T-cell (primary cell): ENCODE results near the gene EPAS1. TPM values are rescaled to one million over a fixed set of nuclear protein-coding genes. Genes with fewer than 3 reads are reported as not detected.

Experiments
- ATAC-seq, 4 experiments: fragments of 200-7000 bp in 3 of 4; fragments of 150-1000 bp in 1 of 4; cut with Tn5 transposase; replicated peaks in 1 of 4; 1 replicate in 3 of 4; 2 replicates in 1 of 4; pipeline ENCODE4 v1.10.0; 2021; ENCODE audit warnings: moderate library complexity in 3 of 4, mild to moderate bottlenecking in 2 of 4, moderate number of reproducible peaks in 1 of 4
- CTCF ChIA-PET, 2 donors: fragments of 300-600 bp; sonication (Branson Sonifier 250); formaldehyde crosslinking; loops; one replicate each; lab custom pipeline; 2022; ENCODE audit warnings: antibody characterized with exemption in 2 of 2; lab: Charles Lee
- POLR2A ChIA-PET, 2 donors: fragments of 300-600 bp; sonication (Branson Sonifier 250); formaldehyde crosslinking; loops; one replicate each; lab custom pipeline; 2022; ENCODE audit warnings: antibody characterized with exemption in 2 of 2; lab: Charles Lee
- DNase-seq, 35 experiments: peaks; one replicate each; pipeline versions ENCODE4 v3.0.0 to v3.0.0-alpha.2; 2013 to 2023
- H3K27ac ChIP-seq: one replicate; pipeline ENCODE4 v1.5.1; 2013; ENCODE audit warnings: low read length
- H3K27me3 ChIP-seq, 2 experiments: replicated peaks in 1 of 2; 1 replicate in 1 of 2; 2 replicates in 1 of 2; pipeline versions ENCODE4 v1.6.1 to v1.7.0; 2013; ENCODE audit warnings: low read length in 1 of 2, mixed read lengths in 1 of 2; ENCODE audit not compliant: control insufficient read depth in 2 of 2, insufficient read depth in 2 of 2; ENCODE audit errors: extremely low read depth in 1 of 2
- H3K36me3 ChIP-seq, 2 donors: 1 replicate in 1 of 2; 2 replicates in 1 of 2; pipeline versions ENCODE4 v1.6.1 to v1.7.0; 2013; ENCODE audit warnings: low read length in 1 of 2; ENCODE audit not compliant: control insufficient read depth in 2 of 2, insufficient read depth in 1 of 2; ENCODE audit errors: extremely low read depth in 1 of 2
- H3K4me1 ChIP-seq, 2 experiments: 1 replicate in 1 of 2; 2 replicates in 1 of 2; pipeline versions ENCODE4 v1.6.1 to v1.7.0; 2013; ENCODE audit warnings: low read length in 2 of 2, mixed read lengths in 1 of 2; ENCODE audit not compliant: insufficient read depth in 2 of 2, control insufficient read depth in 1 of 2; ENCODE audit errors: extremely low read depth in 1 of 2
- H3K4me3 ChIP-seq, 2 donors: 1 replicate in 1 of 2; 2 replicates in 1 of 2; pipeline versions ENCODE4 v1.5.1 to v1.7.0; 2013; ENCODE audit warnings: mild to moderate bottlenecking in 2 of 2, low read length in 1 of 2, moderate library complexity in 1 of 2; ENCODE audit not compliant: control insufficient read depth in 1 of 2; ENCODE audit errors: extremely low read depth in 1 of 2
- H3K9me3 ChIP-seq: 2 replicates; pipeline ENCODE4 v1.7.0; 2013
- H3K27ac Mint-ChIP-seq, 2 donors: one replicate each; pipeline ENCODE4 v1.8.0; 2020 to 2021; ENCODE audit warnings: mild to moderate bottlenecking in 2 of 2, mixed read lengths in 2 of 2
- H3K27me3 Mint-ChIP-seq, 2 donors: one replicate each; pipeline ENCODE4 v1.8.0; 2021 to 2022; ENCODE audit warnings: mixed read lengths in 2 of 2
- H3K36me3 Mint-ChIP-seq: one replicate; pipeline ENCODE4 v1.8.0; 2021; ENCODE audit warnings: mixed read lengths
- H3K4me1 Mint-ChIP-seq, 3 donors: one replicate each; pipeline ENCODE4 v1.8.0; 2020 to 2022; ENCODE audit warnings: mixed read lengths in 3 of 3, mild to moderate bottlenecking in 1 of 3
- H3K4me3 Mint-ChIP-seq, 3 donors: one replicate each; pipeline ENCODE4 v1.8.0; 2020 to 2022; ENCODE audit warnings: mild to moderate bottlenecking in 3 of 3, mixed read lengths in 3 of 3, moderate library complexity in 3 of 3
- H3K9me3 Mint-ChIP-seq, 3 donors: one replicate each; pipeline ENCODE4 v1.8.0; 2020 to 2022; ENCODE audit warnings: mixed read lengths in 3 of 3
- WGBS: methylation state at CpG from one replicate; pipeline ENCODE4 v1.1.5; 2013; ENCODE audit warnings: missing lambda C conversion rate; ENCODE audit not compliant: insufficient coverage; 5-methylcytosine and 5-hydroxymethylcytosine counted together
- total RNA-seq, 35 experiments: library from RNA in 6 of 35; stranded (reverse) in 6 of 35; fragments of 120-200 nt in 1 of 35; gene quantifications; one replicate each; pipeline versions ENCODE4 v1.2.1 to v1.2.4 and lab custom pipeline; 2013 to 2026

Gene EPAS1
- total RNA-seq, 5 donors from 2014 or later (not counting 1 experiment from before 2014, with no cell fraction given) = 1.0 to 4.0 (median 3.0) TPM

DNA sequence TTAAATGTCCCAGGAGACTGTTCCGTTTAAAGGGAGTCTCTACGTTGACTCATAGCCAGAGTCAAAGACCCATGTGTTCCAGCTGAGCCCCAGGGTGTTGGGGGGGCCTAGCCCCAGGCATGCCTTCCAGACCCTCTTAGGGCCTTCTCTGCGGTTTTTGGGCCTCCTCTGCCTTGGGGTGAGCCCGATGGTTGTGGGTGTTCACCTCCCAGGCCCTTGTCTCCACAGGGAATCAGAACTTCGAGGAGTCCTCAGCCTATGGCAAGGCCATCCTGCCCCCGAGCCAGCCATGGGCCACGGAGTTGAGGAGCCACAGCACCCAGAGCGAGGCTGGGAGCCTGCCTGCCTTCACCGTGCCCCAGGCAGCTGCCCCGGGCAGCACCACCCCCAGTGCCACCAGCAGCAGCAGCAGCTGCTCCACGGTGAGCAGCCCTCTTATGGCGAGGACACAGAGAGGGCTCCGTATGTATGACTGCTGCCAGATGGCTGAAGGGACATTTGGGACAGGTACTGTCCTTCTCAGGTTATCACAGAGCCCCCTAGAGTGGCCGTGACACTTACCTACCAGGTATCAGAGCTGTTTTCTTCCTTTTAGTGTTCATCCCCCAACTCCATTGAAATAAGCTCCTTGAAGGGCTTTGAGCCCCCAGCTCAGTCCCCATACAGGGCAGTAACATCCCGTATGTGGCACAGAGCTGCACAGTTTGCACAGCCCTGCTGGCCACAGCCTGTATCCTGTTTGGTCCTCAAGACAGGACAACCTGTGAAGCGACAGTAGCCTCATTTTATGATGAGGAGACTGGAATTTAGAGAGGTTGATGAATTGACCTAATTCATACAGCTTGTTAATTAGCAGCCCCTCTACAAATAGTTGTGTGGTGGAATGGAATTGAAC, 80.7 kb downstream of the EPAS1 start:
- POLR2A ChIA-PET = no interaction called here
- no peaks in the 10 kb centered on the region for H3K27me3 Mint-ChIP-seq
- no peak for DNase-seq

DNA sequence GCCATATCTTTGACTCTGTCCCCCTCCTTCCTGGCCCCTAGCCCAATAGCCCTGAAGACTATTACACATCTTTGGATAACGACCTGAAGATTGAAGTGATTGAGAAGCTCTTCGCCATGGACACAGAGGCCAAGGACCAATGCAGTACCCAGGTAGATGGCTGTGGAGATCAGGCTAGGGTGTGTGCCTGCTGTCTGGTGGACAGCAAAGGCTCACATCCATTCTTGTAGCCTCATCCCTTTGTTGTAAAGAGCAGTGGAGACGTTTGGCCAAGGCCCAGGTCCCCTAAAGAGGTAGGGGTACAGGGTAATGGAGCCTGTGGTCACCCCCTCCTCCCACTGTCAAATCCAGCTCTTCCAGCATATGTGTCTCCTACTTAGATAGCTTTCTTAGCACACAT, 81.4 kb downstream of the EPAS1 start:
- Mint-ChIP-seq H3K27me3 (no peaks in the 10 kb centered on the region), H3K4me3 (no peak overlapping the region), H3K36me3 (no peaks in the 10 kb centered on the region), H3K27ac (no peak overlapping the region), H3K9me3 (no peaks in the 10 kb centered on the region), H3K4me1 (no peaks in the 10 kb centered on the region)
- peaks cover 0 to 2% of the 10 kb centered on the region in 2 experiments for H3K27me3 ChIP-seq
- no peak overlapping the region for H3K27ac ChIP-seq
- DNase-seq (no peak), ATAC-seq (no peak)
- ChIA-PET CTCF (interaction anchor here (0.5 to 1.2 kb wide), 2 partner anchors 12 to 316 kb away, joined by 5 to 13 read pairs; no protein-coding TSS in a partner anchor), POLR2A (no interaction called here)
- peaks cover 0 to 3% of the 10 kb centered on the region in 2 donors for H3K36me3 ChIP-seq
- 100% methylated on average over 1 of the region's 3 CpGs for WGBS
- no peaks in the 10 kb centered on the region for H3K9me3 ChIP-seq
- no peaks in the 10 kb centered on the region for H3K4me1 ChIP-seq
- no peak overlapping the region for H3K4me3 ChIP-seq

More for the DNA sequence above, 80.7 kb downstream of the EPAS1 start:
- Histone ChIP-seq H3K4me3 (no peak overlapping the region), H3K27me3 (peaks cover 0 to 2% of the 10 kb centered on the region in 2 experiments), H3K27ac (no peak overlapping the region), H3K9me3 (no peaks in the 10 kb centered on the region), H3K36me3 (peaks cover 0 to 3% of the 10 kb centered on the region in 2 donors), H3K4me1 (no peaks in the 10 kb centered on the region)
- Mint-ChIP-seq H3K9me3 (peaks cover 0 to 3% (median 0%) of the 10 kb centered on the region in 3 donors), H3K4me3 (no peak overlapping the region), H3K4me1 (no peaks in the 10 kb centered on the region), H3K36me3 (no peaks in the 10 kb centered on the region), H3K27ac (no peak overlapping the region)
- CTCF ChIA-PET = interaction anchor here (0.5 to 1.2 kb wide), 2 partner anchors 11 to 315 kb away, joined by 5 to 13 read pairs; no protein-coding TSS in a partner anchor
- whole genome bisulfite sequencing = 81% methylated on average over 12 of the region's 16 CpGs
- ATAC-seq = no peak

DNA sequence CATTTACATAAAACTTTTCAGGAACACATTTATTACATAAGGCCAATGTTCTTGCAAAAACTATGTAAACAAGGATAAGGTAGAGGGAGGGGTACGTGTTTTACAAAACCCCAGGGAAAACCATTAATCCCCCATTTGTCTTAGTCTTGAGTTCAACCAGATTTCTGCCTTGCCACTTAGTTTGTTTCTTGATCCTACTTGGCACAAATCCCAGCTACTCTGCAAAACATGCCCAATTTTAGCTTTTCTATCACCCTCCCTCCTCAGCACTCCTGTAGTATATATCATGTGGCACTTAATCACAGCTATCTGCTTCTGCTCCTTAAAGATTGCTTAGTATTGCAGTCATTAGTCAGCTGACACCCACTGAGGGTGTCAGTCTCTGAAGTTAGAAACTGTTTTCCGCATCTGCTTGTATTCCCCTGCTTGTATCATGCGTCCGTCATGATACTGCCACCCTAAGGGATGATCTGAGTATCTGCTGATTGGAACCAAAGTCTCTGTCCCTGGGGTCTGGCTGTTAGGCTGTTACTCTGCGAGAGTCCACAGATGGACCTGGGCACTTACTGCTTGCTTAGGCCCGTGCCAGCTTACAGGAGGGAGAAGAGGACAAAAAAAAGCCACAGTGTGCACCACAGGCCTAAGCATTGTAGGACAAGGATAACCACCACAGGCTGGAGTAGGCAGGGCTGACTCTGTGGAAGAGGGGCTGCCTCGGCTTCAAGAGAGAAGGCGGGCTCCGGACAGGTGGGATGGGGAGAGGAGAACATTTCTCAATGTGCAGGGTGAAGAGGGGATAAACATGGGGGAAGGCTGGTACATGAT, 82.2 kb downstream of the EPAS1 start:
- Mint-ChIP-seq H3K27me3 (no peaks in the 10 kb centered on the region), H3K4me1 (no peaks in the 10 kb centered on the region), H3K4me3 (no peak overlapping the region), H3K36me3 (no peaks in the 10 kb centered on the region), H3K9me3 (no peaks in the 10 kb centered on the region), H3K27ac (no peak overlapping the region)
- ChIA-PET POLR2A (no interaction called here), CTCF (interaction anchor here in 1 of 2 donors (0.5 kb wide), 1 partner anchor 892 kb away, joined by 3 read pairs; no protein-coding TSS in a partner anchor)
- H3K36me3 ChIP-seq = peaks cover 0 to 7% of the 10 kb centered on the region in 2 donors
- 87% methylated on average over 8 of the region's 9 CpGs for WGBS
- ATAC-seq (no peak), DNase-seq (no peak)
- H3K4me1 ChIP-seq = no peaks in the 10 kb centered on the region
- no peaks in the 10 kb centered on the region for H3K9me3 ChIP-seq
- no peak overlapping the region for H3K27ac ChIP-seq
- no peak overlapping the region for H3K4me3 ChIP-seq
- H3K27me3 ChIP-seq = peaks cover 0 to 2% of the 10 kb centered on the region in 2 experiments

- no peak overlapping the region for H3K27ac ChIP-seq
- CTCF ChIA-PET = interaction anchor here in 1 of 2 donors (0.5 kb wide), 1 partner anchor 891 kb away, joined by 3 read pairs; no protein-coding TSS in a partner anchor
Measured at GRCh38 chr2:46380038-46380940, 83.1 kb downstream of the EPAS1 start.

GRCh38 chr2:46381263-46381849, 84.1 kb downstream of the EPAS1 start:
- H3K27ac ChIP-seq = no peak overlapping the region

More at GRCh38 chr2:46380038-46380940, 83.1 kb downstream of the EPAS1 start:
- no peaks in the 10 kb centered on the region for H3K27me3 Mint-ChIP-seq
- WGBS = 95% methylated on average over 14 of the region's 22 CpGs
- no peaks in the 10 kb centered on the region for H3K9me3 Mint-ChIP-seq
- no peaks in the 10 kb centered on the region for H3K36me3 Mint-ChIP-seq
- H3K4me3 Mint-ChIP-seq = no peak overlapping the region
- Histone ChIP-seq H3K9me3 (no peaks in the 10 kb centered on the region), H3K4me3 (no peak overlapping the region), H3K4me1 (no peaks in the 10 kb centered on the region), H3K27me3 (peaks cover 0 to 2% of the 10 kb centered on the region in 2 experiments), H3K36me3 (peaks cover 0 to 7% of the 10 kb centered on the region in 2 donors)
- no peaks in the 10 kb centered on the region for H3K4me1 Mint-ChIP-seq
- POLR2A ChIA-PET = no interaction called here
- no peak overlapping the region for H3K27ac Mint-ChIP-seq
- ATAC-seq (no peak), DNase-seq (no peak)

More at GRCh38 chr2:46381263-46381849, 84.1 kb downstream of the EPAS1 start:
- no peaks in the 10 kb centered on the region for H3K27me3 Mint-ChIP-seq
- DNase-seq (no peak), ATAC-seq (no peak)
- no peak overlapping the region for H3K4me3 ChIP-seq
- H3K27me3 ChIP-seq = peaks cover 0 to 5% of the 10 kb centered on the region in 2 experiments
- no peaks in the 10 kb centered on the region for H3K36me3 Mint-ChIP-seq
- H3K9me3 Mint-ChIP-seq = no peaks in the 10 kb centered on the region
- ChIA-PET POLR2A (no interaction called here), CTCF (no interaction called here)
- peaks cover 0 to 7% of the 10 kb centered on the region in 2 donors for H3K36me3 ChIP-seq
- 82% methylated on average over 7 of the region's 8 CpGs for WGBS
- H3K9me3 ChIP-seq = no peaks in the 10 kb centered on the region
- no peak overlapping the region for H3K27ac Mint-ChIP-seq
- no peak overlapping the region for H3K4me3 Mint-ChIP-seq
- H3K4me1 Mint-ChIP-seq = no peaks in the 10 kb centered on the region
- no peaks in the 10 kb centered on the region for H3K4me1 ChIP-seq
